NCI-H2227 (cell line): ENCODE data around the gene MAP3K8.

ENCODE experiments used
- DNase-seq: peaks from one replicate; lab custom pipeline; 2025; ENCODE audit not compliant: unreplicated experiment; lab: John Stamatoyannopoulos, UW

MAP3K8 gene

DNA sequence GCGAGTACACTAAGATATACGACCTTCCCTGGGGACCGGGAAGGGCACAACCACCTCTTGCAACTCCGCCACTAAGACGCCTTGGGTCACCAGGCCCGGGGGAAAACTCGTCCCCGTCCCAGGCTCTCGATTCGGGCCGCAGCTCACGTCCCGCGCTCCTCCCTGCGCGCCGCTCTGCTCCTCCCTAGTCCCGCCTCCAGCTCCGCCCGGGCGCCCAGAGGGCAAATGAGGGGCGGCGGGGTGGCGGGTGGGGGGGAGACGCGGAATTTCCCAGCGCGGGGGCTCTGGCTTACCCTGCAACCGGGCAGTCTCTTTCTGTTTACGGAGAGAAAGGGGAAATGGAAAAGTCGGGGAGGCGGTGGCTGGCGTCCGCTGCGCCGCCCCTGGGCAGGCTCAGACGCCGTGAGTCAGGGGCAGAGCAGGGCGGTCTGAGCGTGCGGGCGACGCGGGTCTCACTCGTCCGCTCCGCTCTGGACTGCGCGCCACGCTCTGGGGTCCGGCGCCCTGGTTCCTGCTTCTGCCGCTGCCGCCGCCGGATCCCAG, at the start of gene MAP3K8:
TSS of gene MAP3K8 (plus strand) at position 455 of the 543 bp plus-strand sequence. CDS start 4,755 bp downstream, outside the sequence.
- peak; percentile 82 for DNase-seq

- DNase-seq: peak; percentile 44
These were observed 49.2 kb upstream of the MAP3K8 start for GRCh38 chr10:30384701-30385201.

DNA sequence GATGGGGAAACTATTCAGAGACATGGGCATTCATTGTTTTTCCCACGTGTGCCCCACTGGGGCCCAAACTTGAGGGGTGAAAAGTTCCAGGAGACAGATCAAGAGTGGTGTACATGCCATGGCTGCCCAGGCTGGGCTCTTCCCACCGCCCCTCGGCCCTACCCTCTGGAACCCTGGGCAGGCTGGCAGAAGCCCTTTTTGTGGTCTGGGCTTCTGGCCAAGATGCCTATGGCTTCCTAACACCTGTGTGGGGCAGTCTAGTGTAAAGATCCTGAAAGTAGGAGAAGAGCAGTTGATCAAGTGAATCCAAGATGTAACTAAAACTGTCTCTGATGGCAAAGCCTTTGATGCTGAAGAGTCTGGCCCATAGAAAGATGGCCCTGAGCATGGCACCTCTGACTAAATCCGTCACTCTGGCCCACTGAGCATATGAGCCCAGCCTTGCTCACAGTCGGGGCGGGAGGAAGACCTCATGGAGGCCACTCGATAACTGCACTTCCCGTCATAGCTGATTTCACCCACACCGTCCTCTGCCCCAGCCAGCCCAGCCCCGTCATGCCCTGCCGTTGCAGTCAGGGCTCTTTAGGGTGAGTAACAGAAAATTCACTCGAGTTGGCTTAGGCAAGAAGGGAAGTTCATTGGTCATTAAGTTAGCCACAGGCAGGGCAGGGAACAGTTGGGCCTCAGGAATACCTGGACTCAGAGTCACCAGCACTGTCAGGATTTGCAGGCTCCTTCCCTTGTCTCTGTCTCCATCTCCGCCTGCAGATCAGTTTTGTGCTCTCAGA, 47.0 kb upstream of the MAP3K8 start:
- no peak for DNase-seq

GRCh38 chr10:30387646-30388243, 46.2 kb upstream of the MAP3K8 start:
- DNase-seq: no peak

DNA sequence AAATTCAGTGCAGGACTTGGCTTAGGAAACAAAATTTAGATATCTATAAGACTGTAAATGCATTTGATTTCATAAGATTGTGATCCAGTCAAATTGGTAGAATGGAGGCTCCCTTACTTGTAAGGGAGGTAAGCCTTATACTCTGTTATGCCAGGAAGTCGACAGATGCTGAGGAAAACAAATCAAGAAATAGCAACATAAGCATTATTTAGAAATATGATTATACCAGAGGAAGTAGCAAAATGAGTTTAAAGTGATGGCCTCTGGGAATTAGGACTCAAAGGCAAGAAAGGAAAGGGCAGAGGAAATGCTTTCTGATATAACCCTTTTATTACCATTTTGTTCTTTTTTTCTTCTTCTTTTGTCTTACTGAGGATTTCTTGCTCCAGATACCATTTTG, 44.4 kb upstream of the MAP3K8 start:
- DNase-seq: no peak

- no peak for DNase-seq
These were observed 43.8 kb upstream of the MAP3K8 start for GRCh38 chr10:30390207-30390606.

DNA sequence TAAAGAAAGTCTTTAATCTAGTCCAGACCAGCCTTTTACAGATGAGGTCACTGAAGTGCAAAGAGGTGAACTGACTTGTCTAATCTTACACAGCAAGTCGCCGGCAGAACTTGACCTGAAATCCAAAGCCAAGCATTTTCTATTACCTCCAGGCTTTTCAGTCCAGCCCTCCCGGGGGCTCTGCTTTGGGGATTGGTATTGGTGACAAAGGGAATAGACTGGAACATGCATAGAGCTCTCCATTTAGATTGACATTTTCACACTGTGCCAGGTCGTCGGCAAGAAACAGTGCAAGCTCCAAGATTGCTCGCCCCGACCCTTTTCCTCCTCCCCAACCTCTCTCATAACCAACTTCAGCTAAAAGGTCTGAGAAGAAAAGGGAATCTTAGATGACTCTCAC, 42.7 kb upstream of the MAP3K8 start:
- DNase-seq: no peak

- DNase-seq: peak; percentile 71
These were observed 41.4 kb upstream of the MAP3K8 start for GRCh38 chr10:30392564-30392990.

GRCh38 chr10:30396293-30396692, 37.7 kb upstream of the MAP3K8 start:
- DNase-seq: no peak

DNA sequence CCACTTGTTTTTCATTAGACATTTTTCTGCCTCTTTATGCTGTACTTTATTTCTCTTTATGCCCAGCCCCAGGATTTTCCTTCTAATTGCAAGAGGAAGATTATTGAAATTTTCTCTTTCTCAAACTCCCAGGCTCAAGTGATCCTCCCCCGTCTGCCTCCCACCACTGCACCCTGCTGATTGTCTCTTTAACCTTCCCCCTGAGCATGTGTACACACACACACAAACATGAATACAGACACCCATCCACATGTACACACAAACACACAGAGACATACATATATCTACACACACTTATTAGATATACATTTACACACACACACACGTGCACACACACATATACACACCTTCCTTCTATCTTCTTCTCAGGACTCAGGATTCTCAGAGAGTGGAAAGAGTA, 37.3 kb upstream of the MAP3K8 start:
- no peak for DNase-seq

DNA sequence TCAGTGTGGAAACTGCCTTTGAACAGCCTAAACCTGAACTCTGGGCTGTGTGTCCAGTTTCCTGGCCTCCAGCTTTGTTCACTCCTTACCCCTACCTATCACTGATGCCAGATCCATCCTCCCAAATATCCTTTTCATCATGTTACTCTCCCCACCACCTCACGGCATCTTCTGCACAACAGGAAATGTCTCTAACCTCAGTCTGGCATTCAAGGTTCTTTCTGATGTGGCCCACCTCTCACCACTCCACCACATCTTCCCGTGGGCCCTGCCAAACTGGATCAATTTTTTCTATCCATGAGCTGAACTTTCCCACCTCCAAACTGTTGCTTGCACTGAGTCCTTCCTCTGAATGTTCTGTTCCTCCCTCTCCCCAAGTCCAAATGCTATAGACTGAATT, 35.8 kb upstream of the MAP3K8 start:
- no peak for DNase-seq

DNA sequence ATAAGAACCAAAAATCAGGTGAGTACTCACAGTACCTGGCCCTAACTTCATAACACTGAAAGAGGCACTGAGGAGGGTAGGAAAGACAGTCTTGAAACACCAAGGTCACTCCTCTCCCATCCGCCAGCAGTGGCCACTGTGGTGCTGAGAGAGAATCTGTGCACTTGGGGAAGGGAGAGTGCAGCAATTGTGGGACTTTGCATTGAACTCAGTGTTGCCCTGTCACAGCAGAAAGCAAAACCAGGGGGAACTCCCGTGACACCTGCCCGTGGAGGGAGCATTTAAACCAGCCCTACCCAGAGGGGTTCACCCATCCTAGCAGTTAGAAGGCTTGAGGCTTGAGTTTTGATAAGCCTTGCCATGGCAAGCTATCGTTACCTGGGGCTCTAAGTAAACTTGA, 35.2 kb upstream of the MAP3K8 start:
- DNase-seq: no peak

GRCh38 chr10:30403494-30403893, 30.5 kb upstream of the MAP3K8 start:
- no peak for DNase-seq

DNA sequence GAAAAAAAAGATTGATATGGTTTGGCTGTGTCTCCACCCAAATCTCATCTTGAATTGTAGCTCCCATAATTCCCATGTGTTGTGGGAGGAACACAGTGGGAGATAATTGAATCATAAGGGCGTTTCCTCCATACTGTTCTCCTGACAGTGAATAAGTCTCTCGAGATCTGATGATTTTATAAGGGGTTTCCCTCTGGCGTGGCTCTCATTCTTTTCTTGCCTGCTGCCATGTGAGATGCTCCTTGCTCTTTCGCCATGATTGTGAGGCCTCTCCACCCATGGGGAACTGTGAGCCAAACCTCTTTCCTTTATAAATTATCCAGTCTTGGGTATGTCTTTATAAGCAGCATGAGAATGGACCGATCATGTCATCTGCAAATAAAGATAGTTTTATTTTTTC, 29.4 kb upstream of the MAP3K8 start:
- DNase-seq: no peak

DNA sequence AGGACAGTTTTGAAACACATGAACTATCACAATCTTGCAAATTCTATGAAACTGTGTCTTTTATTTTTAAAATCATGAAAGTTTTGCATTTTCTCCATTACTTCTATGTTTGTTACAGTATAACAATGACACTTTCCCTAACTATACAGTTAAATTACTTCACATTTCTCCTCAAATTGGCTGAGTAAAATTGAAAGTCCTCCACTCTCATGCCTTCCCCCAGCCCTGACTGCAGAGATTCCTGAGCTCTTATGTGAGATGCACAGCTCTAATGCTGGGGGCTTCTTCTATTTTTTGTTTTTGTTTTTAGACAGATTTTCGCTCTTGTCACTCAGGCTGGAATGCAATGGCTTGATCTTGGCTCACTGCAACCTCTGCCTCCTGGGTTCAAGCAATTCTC, 22.7 kb upstream of the MAP3K8 start:
- DNase-seq: no peak

DNA sequence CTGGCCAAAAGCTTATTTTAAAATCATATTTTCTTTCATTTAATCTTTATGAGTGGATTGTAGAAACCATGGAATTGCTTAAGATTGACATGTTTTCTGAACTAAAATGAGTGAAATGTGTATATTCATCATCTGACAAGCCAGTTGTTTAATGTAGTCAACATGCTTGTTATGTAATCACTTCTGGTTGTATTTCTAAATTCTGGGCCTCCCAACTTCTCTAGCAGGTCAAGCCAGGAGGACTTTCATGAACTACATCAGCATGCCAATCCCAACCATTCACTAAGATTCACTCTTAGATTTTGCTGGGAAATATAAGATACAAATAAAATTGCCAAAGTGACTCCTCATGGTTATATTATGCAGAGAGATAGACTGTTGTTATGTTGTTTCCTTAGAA, 21.1 kb upstream of the MAP3K8 start:
- DNase-seq: no peak

GRCh38 chr10:30413996-30414576, 19.9 kb upstream of the MAP3K8 start:
- peak; percentile 63 for DNase-seq

GRCh38 chr10:30415593-30415992, 18.4 kb upstream of the MAP3K8 start:
- no peak for DNase-seq

DNA sequence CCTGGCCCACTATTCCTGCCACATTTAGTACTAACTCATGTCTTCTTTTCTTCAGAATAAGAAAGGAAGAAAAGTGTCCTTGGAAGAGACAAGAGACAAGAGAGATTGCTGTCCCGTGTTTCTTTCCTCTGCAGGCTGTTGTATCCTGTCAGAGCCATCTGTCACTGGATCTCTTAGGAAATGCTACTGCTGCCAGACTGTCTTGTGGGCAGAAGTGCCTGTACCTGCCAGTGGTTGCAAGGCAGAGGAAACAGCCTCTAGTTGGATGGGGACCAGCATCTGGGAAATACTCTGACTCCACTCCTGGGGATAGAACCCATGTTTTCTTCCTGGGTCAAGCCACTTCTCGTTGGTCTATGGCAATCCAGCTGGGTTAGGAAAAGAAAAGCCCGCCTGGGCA, 16.7 kb upstream of the MAP3K8 start:
- no peak for DNase-seq

DNA sequence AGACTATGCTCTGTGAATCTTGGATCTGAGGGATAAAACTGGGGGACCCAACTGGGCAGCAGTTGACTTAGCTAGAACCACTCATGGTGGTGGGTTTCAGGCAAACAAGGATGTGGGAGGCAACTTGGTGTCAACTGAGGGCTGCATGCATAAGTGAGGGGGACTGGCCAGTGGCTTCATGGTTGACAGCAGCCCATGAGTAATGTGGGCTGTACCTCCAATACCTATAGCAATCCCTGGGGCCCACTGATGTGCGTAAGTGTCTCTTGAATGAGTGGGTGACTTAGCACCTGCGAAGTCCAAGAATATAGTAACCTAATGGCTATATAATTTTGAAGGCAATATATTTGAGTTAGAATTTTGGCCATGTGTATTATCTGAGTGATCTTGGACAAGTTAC, 13.7 kb upstream of the MAP3K8 start:
- no peak for DNase-seq

GRCh38 chr10:30420766-30421165, 13.2 kb upstream of the MAP3K8 start:
- DNase-seq: no peak

- no peak for DNase-seq
These were observed 11.8 kb upstream of the MAP3K8 start for GRCh38 chr10:30422151-30422695.
